Ramos (cell line): ENCODE data around the gene BLOC1S1.

Source experiments
- in situ Hi-C: fragments of 300-500 bp; cut with MboI; formaldehyde crosslinking; loops from one replicate; pipeline ENCODE4 v1.14.3; 2022; ENCODE audit warnings: low sequenced_read_pairs; ENCODE audit not compliant: unreplicated experiment

The BLOC1S1 gene

DNA sequence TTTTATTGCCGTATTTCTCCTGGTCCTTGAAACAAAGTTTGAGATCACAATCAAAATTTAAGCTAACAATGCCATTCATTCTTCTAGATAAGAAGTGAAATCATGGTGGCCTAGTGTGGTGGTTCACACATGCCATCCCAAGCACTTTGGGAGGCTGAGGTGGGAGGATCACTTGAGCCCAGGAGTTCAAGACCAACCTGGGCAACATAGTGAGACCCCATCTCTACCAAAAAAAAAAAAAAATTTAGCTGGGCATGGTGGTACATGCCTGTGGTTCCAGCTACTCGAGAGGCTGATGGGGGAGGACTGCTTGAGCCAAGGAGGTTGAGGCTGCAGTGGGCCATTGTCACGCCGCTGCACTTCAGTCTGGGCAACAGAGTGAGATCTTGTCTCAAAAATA is 51.3 kb downstream of the BLOC1S1 start:
- in situ Hi-C loops: no loop called here
